GM19193 (cell line): Measurements from ENCODE around the gene SPINK14.

ENCODE experiments used
- POLR2A ChIP-seq: IDR thresholded peaks from 4 replicates; pipeline ENCODE4 v1.6.1; 2011; ENCODE audit not compliant: insufficient read depth, insufficient read length; ENCODE audit errors: extremely low read depth

Gene SPINK14

GRCh38 chr5:148168246-148168645 is at the start of gene SPINK14:
Gene SPINK14, plus strand, starts transcription at chr5:148168546. Its CDS starts 1,187 bp downstream, at chr5:148169733.
- no peak for TF ChIP-seq POLR2A

- no peak for TF ChIP-seq POLR2A
Observed at GRCh38 chr5:148120317-148120716, 48.0 kb upstream of the SPINK14 start.

GRCh38 chr5:148125641-148126040 is 42.7 kb upstream of the SPINK14 start:
- TF ChIP-seq POLR2A = no peak

GRCh38 chr5:148135091-148136048 is 33.0 kb upstream of the SPINK14 start:
- no peak for TF ChIP-seq POLR2A

DNA sequence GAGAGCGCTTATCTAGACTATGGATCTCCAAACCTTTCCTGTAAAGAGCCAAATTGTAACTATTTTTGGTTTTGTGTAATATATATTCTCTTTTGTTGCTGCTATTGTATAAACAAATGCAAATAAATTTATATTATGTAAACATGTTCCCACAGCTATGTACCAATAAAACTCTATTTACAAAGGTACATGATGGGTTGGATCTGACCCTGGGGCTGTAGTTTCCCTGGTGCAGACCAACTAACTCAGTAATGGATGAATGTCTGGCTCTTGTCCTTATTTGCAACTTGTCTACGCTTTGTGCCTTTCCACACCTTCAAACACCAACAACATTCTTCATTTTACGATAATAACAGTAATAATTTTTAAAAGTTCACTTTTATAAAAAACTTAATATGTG is 27.5 kb upstream of the SPINK14 start:
- TF ChIP-seq POLR2A = no peak

DNA sequence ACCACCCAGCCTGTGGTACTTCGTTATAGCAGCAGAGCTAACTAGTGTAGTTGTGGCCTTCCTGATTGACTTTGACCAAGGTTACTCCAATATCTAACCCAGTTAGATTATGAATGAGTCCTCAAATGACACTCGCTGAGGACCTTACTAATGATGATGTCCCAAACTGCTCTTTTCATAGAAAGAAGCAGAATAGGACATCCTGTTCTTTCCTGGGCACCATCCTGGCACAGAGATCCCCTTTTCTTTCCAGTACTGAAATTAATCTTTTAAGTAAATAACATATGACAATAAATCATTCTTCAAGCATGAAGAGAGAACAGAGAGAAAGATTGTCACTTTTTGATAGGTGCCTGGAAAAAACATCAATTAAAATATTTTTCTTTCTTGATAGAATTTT is 26.7 kb upstream of the SPINK14 start:
- no peak for TF ChIP-seq POLR2A

- TF ChIP-seq POLR2A = no peak
Observed at GRCh38 chr5:148145916-148146315, 22.4 kb upstream of the SPINK14 start.

GRCh38 chr5:148146487-148146886 is 21.9 kb upstream of the SPINK14 start:
- TF ChIP-seq POLR2A = no peak

GRCh38 chr5:148147415-148147814 is 20.9 kb upstream of the SPINK14 start:
- no peak for TF ChIP-seq POLR2A

- TF ChIP-seq POLR2A = no peak
Observed at GRCh38 chr5:148151872-148152271, 16.5 kb upstream of the SPINK14 start.

DNA sequence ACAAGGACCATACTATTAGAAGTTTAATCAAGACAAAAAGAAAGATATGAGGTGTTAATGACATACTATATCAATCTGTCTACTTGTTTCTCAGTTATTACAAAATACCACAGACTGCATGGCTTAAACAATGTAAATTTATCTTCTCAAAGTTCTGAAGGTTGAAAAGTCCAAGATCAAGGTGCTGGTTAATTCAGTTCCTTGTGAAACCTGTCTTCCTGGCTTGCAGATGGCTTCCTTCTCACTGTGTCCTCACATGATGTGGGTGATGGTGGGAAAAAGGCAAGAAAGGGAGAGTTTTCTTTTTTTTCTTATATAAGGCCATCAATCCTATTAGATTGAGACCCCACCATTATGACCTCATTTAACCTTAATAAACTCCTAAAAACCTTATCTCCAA is 15.6 kb upstream of the SPINK14 start:
- no peak for TF ChIP-seq POLR2A

DNA sequence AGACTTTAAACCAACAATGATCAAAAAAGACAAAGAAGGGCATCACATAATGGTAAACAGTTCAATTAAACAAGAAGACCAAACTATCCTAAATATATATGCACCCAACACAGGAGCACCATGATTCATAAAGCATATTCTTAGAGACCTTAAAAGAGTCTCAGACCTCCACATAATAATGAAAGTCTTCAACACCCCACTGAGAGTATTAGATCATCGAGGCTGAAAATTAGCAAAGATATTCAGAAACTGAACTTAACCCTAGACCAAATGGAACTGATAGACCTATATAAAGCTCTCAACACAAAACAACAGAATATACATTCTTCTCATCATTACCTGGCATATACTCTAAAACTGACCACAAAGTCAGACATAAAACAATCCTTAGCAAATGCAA is 11.7 kb upstream of the SPINK14 start:
- no peak for TF ChIP-seq POLR2A

DNA sequence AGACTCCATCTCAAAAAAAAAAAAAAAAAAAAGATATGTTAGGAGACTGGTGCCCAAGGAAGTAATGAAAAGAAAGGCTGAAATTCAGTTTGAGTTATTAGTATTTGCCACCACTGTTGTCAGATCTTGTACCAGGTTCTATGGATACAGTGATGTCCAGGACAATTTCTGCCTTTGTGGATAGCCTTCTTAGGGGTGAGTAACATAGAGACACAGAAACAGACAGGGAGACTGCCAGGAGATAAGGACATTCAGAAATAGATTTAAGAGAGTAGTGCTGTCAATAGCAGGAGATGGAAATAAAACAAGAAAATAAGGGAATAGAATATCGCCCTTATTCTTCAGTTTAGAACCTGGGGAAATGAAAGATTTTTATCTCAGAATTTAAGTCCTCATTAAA is 6.3 kb upstream of the SPINK14 start:
- no peak for TF ChIP-seq POLR2A

DNA sequence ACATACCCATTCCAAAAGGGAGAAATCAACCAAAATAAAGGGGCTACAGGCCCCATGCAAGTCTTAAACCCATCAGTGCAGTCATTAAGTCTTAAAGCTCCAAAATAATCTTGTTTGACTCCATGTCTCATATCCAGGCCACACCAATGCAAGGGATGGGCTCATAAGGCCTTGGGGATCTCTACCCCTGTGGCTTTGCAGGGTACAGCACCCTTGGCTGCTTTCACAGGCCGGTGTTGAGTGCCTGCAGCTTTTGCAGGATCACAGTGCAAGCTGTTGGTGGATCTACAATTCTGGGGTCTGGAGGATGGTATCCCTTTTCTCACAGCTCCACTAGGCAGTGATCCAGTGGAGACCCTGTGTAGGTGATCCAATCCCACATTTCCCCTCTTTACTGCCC is 5.0 kb upstream of the SPINK14 start:
- no peak for TF ChIP-seq POLR2A

DNA sequence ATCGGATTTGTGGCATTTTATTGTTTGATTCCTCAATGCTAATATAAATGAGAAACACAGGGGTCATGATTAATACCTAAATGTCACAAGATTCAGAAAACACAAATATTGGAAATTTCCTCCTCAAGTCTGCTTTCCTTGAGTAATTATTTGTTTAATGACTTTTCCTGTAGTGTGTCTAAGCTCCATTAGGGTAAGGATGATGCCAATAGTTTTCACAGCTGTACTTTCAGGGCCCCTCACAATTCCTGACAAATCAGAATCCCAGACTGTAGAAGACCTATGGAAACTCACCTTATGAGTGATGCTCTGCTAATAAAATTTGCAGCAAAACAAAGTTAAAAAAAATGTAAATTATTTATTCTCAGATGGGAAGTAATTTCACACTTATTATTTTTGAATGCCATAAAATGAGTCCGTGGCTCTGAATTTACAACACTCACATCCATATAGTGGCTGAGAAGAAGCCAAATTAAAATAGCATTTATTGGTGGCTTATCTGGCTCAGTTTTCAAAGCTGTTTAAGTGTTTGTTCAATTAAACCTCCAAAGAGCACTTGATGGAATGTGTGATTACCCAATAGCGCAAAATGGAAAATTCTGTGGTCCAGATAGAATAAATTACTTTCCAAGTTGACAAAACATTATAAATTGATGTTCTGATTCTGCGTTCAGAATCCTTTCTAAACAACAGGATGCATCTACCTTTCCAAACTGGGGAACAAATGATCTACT is 1.6 kb upstream of the SPINK14 start:
- no peak for TF ChIP-seq POLR2A

GRCh38 chr5:148172377-148172776 is 4.0 kb downstream of the SPINK14 start:
- TF ChIP-seq POLR2A = no peak
